GM03348 (cell line): ENCODE data around the gene PHKB.
A peak's percentile ranks its signal among the peaks of the same experiment; 100 is the strongest.
"Not testable (repeated sequence)": the region's sequence is repeated elsewhere in the genome, so short reads cannot be mapped to it uniquely, and the experiment has no call there.

ENCODE experiments used
- DNase-seq: peaks from one replicate; pipeline ENCODE4 v3.0.0; 2012; ENCODE audit warnings: low spot score

PHKB gene

DNA sequence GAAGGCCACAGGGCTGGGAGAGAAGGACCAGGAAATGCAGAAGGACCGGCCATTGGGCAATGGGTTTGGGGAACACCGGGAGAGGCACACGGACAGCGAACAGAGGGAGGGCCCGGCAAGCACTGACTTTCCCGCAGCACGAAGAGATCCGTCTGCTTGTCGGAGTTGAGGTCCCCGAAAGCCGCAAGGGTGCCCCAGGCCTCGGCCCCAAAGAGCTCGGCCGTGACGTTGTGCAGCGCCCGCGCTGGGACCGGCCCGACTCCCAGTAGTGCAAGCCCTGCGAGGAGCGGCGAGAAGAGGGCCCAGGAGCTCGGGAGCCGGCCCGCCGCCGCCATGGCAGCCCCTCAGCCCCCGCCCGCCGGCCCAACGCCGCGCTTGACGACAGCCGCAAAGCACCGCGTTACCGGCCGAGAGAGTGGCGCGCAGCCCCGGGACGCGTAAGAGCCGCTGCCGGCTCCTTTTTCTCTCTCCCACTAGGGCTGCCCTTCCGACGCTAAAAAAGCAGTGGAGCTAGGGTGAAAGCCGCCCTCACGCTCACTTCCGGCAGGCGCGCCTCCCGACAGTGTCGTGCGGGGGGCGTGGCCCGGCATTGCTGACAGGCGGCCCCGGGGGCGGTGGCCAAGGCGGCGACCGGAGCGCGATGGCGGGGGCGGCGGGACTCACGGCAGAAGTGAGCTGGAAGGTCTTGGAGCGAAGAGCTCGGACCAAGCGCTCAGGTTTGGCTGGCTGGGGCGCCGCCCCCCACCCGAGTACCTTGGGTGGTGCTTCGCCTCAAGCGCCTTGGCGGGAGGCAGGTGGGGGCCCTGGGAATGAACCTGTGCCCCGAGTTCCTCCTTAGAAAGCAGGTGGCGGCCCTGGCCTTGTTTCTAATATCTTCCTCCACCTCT lies at the start of gene PHKB, which contains the start of gene ITFG1:
Gene PHKB (plus strand): TSS at position 621 of the 887 bp plus-strand sequence. CDS start 20 bp downstream, at position 641.
Gene ITFG1 (minus strand): TSS at position 353 of the 887 bp plus-strand sequence. CDS start 18 bp downstream, at position 335.
- peak; percentile 97 for DNase-seq

DNA sequence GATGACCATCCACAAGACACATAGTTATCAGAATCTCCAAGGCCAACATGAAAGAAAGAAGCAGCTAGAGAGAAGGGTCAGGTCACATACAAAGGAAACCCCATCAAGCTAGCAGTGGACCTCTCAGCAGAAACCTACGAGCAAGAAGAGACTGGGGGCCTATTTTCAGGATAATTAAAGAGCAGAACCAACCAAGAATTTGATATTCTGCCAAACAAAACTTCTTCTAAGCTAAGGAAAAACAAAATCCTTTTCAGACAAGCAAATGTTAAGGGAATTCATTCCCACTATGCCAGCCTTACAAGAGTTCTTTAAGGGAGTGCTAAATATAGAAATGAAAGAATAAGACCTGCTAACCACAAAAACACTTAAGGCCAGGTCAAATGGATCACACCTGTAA lies 48.1 kb upstream of the PHKB start:
- no peak for DNase-seq

DNA sequence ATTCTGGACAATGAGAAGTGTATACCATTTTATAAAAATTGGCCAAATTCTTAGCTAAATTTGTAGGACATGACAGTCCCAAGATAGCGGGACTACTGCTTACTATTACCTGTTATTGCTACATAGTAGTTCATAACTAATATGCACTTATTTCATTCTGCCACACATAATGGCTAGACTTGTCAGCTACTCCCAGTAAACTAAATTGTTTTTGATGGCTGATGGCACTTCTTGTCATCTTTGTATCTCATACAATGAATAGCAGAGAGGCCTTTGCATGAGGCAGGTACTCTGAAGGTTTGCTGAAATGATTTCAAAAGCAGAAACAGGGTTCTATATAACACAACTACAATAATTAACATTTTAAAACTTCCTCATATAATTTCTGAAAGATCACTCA lies 44.3 kb upstream of the PHKB start:
- DNase-seq, result no peak

DNA sequence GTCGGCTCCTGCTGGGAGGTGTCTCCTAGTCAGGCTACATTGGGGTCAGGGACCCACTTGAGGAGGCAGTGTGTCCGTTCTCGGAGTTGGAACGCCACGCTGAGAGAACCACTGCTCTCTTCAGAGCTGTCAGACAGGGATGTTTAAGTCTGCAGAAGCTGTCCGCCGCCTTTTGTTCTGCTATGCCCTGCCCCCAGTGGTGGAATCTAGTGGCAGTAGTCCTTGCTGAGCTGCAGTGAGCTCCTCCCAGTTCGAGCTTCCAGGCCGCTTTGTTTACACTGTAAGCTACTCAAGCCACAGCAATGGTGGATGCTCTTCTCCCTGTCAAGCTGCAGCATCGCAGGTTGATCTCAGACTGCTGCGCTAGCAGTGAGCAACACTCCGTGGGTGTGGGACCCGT lies 36.3 kb upstream of the PHKB start:
- DNase-seq, result no peak

DNA sequence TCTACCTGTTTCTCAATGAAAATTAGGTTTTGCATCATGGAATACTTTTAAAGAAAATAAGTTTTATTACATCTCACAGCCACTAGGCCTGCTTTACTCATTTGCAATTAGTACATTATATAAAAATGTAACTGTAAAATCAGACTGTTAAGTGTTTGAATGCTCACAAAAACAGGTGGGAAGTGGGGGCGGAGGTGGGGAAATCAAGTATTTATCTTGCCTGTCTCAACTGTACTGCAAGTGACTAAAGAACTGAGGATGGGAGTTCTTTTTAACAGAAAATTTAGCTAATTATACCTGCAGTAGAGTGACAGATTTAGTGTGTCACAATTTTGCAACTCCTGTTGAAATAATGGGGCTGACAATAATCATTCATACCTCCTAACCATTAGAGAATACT lies 34.3 kb upstream of the PHKB start:
- DNase-seq, result no peak

DNA sequence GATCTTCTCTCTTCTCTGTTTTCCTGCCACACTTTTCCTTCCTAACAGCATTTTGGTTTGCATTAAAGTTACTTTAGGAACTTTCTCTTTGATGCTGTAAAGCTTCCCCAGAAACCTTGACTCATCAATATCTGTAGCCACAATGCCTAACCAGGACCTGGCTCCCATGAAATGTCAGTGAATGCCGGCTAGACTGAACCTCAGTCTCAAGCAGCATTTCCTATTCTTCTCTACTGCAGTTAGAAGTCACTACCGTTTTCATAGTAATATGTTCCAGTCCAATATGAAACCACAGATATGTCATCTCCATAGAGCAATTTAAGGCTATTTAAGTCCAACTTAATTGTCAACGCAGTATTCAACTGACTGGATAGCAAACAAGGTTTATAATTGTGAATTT lies 29.2 kb upstream of the PHKB start:
- no peak for DNase-seq

DNA sequence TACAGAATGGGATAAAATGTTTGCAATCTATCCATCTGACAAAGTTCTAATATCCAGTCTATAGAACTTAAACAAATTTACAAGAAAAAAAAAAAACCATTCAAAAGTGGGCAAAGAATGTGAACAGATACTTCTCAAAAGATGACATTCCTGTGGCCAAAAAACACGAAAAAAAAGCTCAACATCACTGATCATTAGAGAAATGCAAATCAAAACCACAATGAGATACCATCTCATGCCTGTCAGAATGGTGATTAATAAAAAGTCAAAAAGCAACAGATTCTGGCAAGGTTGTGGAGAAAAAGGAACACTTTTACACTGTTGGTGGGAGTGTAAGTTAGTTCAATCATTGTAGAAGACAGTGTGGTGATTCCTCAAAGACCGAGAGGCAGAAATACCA lies 26.9 kb upstream of the PHKB start:
- not testable (repeated sequence) for DNase-seq

DNA sequence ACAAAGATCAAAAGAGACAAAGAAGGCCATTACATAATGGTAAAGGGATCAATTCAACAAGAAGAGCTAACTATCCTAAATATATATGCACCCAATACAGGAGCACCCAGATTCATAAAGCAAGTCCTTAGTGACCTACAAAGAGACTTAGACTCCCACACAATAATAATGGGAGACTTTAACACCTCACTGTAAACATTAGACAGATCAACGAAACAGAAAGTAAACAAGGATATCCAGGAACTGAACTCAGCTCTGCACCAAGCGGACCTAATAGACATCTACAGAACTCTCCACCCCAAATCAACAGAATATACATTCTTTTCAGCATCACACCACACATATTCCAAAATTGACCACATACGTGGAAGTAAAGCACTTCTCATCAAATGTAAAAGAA lies 21.1 kb upstream of the PHKB start:
- DNase-seq, result not testable (repeated sequence)

DNA sequence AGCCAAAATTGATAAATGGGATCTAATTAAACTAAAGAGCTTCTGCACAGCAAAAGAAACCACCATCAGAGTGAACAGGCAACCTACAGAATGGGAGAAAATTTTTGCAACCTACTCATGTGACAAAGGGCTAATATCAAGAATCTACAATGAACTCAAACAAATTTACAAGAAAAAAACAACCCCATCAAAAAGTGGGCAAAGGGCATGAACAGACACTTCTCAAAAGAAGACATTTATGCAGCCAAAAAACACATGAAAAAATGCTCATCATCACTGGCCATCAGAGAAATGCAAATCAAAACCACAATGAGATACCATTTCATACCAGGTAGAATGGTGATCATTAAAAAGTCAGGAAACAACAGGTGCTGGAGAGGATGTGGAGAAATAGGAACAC lies 18.2 kb upstream of the PHKB start:
- not testable (repeated sequence) for DNase-seq

DNA sequence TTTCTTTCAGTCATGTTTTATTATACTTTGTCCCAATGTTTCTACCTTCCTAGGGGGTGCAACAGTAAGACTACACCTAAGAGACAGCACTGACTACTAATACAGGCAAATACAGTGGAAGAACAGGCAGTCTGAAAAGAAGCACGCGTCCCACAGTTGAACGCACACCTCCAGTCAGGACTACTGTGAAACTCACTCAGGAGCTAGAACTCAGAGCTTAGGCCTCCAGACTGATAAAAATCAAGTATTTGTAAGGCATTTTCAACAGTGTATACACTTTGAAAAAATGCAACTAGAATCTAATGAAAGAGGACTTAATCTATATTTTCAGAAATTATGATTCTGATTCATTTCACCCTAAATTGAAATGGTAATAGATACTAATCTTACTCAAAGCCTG lies 14.7 kb upstream of the PHKB start:
- DNase-seq, result no peak

DNA sequence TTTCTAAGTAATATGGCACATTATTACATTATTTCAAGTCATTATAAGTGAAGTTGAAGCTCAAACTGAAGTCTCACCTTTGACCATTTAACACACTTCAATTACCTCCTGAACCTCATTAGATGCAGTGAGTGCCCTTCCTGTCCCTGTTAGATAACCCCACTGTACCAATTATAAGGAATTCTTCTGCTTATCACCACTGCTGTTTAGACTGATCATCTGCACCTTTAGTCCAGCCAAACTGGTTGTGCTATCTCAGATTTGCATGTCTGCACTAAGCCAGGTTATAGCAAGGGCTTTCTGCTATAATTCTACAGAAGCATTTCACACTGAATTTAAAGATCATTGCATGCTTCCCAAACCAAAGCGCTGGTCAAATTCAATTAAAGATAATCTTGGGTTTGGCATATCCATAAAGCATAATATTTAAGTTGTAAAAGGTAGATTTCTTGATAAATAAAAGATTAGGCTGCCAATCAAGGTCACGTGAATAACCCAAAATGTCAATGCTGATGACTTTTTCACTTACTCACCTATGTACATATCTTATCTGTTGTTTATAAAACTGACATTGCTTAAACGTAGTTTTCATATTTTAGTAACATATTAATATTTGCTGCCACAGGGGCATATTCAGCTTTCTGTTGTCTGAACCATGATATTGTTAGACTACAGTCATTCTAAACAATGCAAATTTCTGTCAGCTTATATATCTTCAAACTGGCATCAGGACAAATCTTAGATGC lies 12.1 kb upstream of the PHKB start:
- no peak for DNase-seq

DNA sequence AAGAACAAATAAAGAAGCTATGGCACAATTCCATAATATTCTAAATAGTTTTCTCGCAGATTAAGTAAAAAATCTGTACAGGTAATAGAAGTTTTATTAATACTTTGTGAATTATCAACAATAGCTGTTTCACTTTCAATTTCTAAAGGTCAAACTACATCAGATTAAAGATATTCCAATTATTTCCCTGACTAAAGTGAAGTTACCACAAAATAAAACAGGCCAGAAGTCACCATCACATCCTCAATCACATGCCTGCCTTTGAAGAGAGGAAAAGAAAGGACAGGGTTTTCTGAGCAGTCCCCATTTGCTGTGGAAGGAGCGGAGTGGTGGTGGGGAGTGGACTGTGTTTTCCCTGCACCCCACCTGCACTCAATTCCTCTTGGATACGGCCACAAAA lies 11.3 kb upstream of the PHKB start:
- no peak for DNase-seq

DNA sequence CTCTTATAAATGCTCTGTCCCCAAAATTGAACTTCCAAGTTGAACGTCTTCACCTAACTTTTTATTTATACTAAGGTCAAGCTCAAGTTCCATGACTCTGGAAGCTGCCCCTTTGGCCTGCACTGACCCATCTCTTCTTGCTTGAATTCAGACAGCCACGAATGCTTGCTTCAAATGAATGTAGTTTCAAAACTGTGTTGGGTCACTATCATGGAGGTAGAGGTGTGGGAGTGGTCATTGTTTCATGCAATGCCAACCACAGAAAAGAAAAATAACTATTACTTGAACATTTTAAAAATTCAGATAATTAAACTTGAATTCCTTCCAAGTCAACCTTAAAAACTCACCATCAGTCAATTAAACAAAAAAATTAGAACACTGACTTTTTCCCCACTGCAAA lies 2.8 kb upstream of the PHKB start:
- DNase-seq, result no peak

DNA sequence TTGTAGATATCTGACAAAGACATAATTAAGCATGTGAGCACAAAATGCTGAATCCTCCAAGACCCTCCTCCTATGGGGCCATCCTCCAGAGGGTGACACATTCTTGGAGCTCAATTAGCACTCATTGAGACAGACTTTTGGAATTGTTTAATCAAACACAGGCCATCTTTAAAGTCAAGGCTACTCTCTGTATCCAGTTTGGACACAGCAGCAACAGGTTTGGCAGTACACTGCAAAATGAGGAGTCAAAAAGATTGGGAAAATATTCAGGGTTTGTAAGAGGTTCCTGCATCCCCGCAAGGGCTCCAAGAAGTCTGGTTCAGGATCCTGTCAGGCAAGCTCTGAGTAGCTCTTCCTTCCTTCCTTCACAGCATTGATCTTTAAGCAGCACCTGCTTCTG lies 1.5 kb upstream of the PHKB start:
- DNase-seq, result no peak

DNA sequence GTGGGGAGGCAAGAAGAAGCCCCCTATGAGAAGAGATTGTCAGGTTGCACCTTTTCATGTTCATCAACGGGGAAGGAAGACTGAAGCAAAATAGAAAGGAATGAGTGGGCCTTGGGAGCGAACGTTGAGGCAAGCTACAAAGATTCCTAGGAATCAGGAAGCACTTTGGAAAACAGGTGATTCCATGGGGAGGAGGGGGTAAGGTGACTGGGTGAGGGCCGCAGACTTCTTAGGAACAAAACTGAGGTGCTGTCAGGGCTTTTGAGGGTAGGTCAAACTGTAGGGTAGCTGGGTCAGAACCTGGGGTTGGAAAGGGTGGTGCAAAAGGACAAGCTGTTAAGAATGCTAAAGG lies 796 bp upstream of the PHKB start:
- DNase-seq, result peak; percentile 11

DNA sequence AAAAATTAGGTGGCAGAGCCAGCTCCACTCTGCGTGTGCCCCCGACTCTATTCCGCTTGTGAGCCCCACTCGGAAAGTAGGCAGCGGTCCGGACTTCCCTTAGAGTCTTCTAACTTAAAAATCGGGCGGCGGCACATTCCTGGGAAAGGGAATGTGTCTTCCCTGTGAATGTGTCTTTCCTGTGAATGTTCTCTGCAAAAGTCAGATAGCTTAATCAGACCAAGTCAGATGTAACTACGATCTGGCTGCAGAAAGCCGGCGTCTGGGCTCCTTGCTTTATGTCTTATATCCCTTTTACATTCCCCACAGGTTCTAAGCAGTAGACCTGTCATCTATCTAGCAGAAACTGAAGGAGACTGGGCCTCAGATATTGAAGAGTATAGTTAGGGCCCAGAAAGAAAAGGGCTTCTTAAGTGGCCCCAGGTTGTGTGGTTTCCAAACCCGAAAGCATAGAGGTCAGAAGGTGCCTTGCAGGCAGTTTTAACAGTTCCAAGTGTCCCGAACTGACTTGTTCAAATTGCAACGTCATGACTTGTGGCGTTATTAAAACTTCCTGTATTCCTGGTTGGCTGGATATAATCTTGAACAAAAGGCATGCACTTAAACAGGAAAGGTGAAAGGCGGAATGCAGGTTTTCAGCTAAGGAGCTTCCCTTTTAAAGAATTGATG lies 601 bp downstream of the PHKB start:
- DNase-seq, result peak; percentile 39

DNA sequence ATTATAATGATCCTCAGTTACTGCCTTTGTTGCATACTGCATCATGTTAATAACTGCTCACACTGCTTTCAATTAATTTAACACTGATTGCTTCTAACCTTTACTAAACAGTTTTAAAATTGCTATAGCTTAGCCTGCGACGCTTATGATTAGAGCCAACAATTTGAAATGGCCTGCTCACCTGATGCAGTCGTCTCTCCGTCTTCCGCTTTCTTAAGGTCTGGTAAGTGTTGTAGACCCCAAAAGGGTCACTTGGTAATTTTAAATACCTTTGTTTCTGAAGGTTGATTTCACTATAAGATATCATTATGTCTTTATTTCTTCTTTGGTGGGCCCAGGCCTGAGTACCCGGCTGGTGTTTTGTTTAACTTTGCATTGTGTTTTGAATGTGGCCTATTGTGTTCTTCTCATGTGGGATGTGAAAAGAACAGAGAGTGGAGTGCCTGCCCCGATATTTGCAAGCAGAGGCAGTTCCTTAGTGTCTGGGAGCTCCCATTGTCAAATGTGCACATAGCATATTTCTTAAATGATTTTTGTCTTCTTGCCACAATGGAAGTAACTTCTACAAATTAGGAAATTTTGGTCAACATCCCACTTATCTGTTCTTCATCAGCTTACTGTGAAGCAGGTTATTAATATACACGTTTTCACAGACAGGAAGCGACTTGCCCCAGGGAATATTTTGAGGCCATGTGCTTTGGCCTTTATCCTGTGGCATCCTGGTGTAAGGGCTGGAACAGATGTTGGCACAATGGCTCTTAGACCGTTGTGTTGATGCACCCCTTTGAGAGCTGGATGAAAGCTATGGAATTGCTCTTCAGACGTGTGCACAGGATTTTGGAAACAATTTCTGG lies 2.9 kb downstream of the PHKB start:
- no peak for DNase-seq

DNA sequence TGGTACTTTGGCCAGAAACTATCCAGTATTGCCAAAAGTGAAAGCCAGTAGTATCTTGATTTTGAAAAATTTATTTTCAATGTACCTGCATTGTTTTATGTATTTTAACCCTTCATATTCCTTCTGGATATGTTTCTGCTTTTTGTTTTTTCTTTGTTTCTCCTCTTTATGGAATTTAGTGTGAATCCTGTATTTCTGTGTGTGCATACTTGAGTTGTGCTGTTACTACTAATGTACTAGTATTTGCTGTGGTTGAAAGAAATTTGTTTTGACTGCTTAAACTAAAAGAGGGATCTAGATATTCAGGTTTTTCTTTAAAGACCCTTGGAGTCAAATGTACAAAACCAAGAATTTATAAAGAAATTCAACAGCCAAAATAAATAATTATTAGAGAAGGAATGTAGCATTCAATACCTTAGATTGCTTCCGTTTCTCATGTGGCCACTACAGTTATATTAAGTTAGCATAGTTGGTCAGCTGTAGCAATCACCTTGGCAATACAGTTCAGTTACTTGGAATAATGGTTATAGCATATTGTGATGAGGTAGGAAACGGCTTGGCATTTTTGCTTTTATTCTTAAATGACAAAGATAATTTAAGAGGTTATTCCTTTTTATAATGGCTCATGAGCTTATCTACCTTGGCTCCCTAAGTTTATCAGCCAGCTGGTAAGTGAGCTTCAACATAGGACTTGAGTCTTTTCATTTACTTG lies 4.9 kb downstream of the PHKB start:
- DNase-seq, result no peak

DNA sequence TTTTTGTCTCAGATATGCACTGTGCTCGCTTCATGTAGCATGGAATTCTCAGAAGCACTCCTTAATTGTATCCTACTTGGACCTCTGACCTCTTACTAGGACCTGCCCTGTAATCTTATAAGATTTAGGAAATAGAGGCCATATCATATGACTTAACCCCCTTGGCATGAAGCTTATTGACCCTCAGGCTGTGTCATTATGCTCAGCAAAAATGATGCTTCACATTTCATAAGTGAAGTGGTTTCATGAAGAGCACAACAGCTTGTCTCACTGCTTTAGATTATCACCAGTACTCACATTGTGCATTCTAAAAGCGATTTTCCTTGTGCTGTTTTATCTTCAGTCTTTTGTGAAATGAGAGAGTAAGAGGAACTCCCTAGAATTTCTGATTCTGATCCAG lies 6.4 kb downstream of the PHKB start:
- no peak for DNase-seq

DNA sequence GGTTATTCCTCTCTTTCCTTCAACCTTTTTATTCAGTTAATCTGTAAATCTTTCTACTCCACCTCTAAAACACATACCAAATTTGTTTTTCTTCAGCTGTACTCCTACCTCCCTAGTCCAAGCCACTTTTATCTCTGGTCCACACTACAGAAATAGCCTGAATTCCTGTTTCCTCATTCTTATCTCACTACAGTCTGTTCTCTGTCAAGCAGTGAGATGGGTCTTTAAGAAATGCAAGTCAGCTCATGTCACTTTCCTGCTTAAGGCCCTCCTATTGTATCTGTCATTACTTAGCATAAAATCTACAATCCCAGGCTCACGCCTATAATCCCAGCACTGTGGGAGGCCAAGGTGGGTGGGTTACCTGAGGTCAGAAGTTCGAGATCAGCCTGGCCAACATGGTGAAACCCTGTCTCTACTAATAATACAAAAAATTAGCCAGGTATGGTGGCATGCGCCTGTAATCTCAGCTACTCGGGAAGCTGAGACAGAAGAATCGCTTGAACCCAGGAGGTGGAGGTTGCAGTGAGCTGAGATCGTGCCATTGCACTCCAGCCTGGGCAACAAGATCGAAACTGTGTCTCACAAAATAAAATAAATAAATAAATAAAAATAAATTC lies 7.0 kb downstream of the PHKB start:
- DNase-seq, result not testable (repeated sequence)

DNA sequence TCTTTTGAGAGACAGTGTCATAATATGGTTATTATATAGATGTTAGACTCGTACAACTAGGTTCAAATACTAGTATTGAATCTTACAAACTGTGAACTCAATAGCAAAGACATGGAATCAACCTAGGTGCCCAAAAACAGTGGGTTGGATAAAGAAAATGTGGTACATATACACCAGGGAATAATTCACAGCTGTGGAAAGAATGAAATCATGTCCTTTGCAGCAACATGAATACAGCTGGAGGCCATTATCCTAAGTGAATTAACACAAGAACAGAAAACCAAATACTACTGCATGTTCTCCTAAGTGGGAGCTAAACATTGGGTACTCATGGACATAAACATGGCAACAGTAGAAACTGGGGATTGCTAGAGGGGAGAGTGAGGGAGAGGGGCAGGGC lies 8.1 kb downstream of the PHKB start:
- no peak for DNase-seq
